ENCODE measurements around the gene BMP4. TPM values are rescaled to one million over a fixed set of nuclear protein-coding genes. Genes with fewer than 3 reads are reported as not detected.

Gene BMP4
- total RNA-seq, 1 experiment from 2014 or later: 24.8 TPM

DNA sequence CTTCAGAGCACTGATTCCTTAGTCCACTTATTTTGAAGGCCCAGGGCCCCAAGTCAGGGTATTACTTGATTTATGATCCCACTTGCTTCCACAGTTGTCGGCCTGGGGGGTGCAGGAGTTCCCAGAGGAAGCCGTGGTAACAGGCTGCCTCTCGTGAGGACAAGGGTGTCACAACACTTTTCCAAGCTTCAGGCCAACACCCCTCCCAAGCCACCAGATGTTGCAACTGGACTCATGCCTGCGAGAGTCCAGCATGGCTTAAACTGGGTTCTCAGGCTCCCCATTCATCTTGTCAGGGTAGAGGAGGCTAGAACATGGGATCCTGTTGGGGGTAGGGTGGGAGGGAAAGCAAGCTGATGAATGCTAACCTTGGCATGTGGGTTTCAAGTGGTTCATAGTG is 56.1 kb downstream of the BMP4 start:
- peaks cover 6% of the 10 kb centered on the region for H3K9me3 Mint-ChIP-seq (ENCODE audit: low read depth, unreplicated experiment)
- intact Hi-C loops (cut with micrococcal nuclease; ENCODE audit: unreplicated experiment): no loop called here
- DNase-seq: no peak
- no peaks in the 10 kb centered on the region for H3K36me3 Mint-ChIP-seq (ENCODE audit: insufficient read depth, unreplicated experiment)
- H3K27ac Mint-ChIP-seq (ENCODE audit: unreplicated experiment): no peak overlapping the region
- BruUV-seq (replicated peaks): no TSS peak
- no peak overlapping the region for H3K4me3 Mint-ChIP-seq (ENCODE audit: low read depth, unreplicated experiment)
- TF ChIP-seq, protein P1, sequence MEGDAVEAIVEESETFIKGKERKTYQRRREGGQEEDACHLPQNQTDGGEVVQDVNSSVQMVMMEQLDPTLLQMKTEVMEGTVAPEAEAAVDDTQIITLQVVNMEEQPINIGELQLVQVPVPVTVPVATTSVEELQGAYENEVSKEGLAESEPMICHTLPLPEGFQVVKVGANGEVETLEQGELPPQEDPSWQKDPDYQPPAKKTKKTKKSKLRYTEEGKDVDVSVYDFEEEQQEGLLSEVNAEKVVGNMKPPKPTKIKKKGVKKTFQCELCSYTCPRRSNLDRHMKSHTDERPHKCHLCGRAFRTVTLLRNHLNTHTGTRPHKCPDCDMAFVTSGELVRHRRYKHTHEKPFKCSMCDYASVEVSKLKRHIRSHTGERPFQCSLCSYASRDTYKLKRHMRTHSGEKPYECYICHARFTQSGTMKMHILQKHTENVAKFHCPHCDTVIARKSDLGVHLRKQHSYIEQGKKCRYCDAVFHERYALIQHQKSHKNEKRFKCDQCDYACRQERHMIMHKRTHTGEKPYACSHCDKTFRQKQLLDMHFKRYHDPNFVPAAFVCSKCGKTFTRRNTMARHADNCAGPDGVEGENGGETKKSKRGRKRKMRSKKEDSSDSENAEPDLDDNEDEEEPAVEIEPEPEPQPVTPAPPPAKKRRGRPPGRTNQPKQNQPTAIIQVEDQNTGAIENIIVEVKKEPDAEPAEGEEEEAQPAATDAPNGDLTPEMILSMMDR (IDR thresholded peaks at IDR 0.05; ENCODE audit: unreplicated experiment): no peak
- CTCF ChIA-PET: no interaction called here
- no peaks in the 10 kb centered on the region for H3K4me1 Mint-ChIP-seq (ENCODE audit: low read depth, unreplicated experiment)
- H3K27me3 Mint-ChIP-seq (ENCODE audit: unreplicated experiment): no peaks in the 10 kb centered on the region

Small RNA genes within 50 kb of the gene (microRNA-seq; reads per million reads assigned to microRNA genes)
- gene MIR5580: 1.8 reads per million
